Measurements from ENCODE around the gene SIK3. TPM values are rescaled to one million over a fixed set of nuclear protein-coding genes. Genes with fewer than 3 reads are reported as not detected.

Gene SIK3
- total RNA-seq, 1 experiment from 2014 or later: 34.4 TPM

DNA sequence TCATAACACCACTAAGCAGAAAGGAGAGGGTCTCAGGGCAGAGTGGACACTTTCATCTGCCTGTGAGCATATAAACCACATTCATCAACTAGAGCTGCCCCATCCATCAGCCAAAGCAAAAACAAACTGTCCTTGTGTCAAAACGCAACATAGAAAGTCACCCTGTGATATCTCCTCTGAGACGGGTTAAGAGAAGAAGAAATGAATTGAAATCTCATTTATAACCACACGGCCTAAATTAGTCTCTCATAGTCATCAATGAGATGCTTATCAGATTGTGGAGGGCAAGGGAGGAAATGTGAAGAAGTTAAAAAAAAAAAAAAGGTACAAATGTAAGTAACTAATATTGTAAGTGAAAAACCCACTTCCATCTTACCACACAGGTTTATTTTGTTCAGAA lies 75.7 kb downstream of the SIK3 start:
- H3K27ac Mint-ChIP-seq: no peak overlapping the region
- H3K4me1 Mint-ChIP-seq: peaks cover 2% of the 10 kb centered on the region; the same call in 1 of the 2 replicates
- H3K4me3 Mint-ChIP-seq: no peak overlapping the region
- ATAC-seq: no peak
- no peaks in the 10 kb centered on the region for H3K36me3 Mint-ChIP-seq
- H3K9me3 Mint-ChIP-seq: no peaks in the 10 kb centered on the region
- ChIA-PET CTCF (no interaction called here), POLR2A (no interaction called here)
- H3K27me3 Mint-ChIP-seq (ENCODE audit: low read depth): no peaks in the 10 kb centered on the region
- TF ChIP-seq, protein P1, sequence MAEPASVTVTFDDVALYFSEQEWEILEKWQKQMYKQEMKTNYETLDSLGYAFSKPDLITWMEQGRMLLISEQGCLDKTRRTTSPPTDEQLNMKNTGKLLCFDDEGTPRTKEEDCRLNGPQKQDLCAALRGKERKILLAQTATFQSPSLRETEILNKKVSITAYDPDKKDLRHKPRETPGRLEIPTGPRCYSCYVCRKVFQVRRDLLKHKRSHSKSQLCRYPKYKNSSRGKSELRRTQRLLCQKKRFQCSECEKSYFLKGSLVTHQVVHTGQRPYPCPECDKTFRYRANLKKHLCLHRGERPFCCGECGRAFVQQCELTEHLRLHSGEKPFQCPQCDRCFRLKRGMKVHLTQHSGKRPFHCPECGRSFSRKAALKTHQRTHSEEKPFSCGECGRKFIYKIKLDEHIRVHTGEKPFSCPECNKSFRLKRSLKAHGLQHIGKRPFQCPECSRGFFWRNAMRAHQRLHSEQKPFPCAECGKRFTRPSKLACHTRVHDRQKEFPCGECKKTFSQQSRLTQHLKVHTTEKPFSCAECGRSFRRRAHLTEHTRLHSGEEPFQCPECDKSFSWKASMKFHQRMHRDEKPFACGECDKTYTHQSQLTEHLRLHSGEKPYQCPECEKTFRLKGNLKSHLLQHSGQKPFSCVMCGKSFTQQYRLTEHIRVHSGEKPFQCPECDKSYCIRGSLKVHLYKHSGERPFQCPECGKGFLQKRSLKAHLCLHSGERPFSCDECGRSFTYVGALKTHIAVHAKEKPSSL (CRISPR knock-in tag; conservative IDR thresholded peaks at IDR 0.05): no peak
- TF ChIP-seq ZNF396 (CRISPR knock-in tag; IDR thresholded peaks at IDR 0.05; ENCODE audit: borderline replicate concordance) (no peak), ATF1 (CRISPR knock-in tag; IDR thresholded peaks at IDR 0.05) (no peak), NR2C2 (CRISPR knock-in tag; IDR thresholded peaks at IDR 0.05) (no peak), ZNF263 (CRISPR knock-in tag; IDR thresholded peaks at IDR 0.05; ENCODE audit: low read depth) (no peak), ZNF219 (CRISPR knock-in tag; IDR thresholded peaks at IDR 0.05; ENCODE audit: borderline replicate concordance) (no peak), TEAD4 (CRISPR knock-in tag; IDR thresholded peaks at IDR 0.05) (no peak), CBFB (CRISPR knock-in tag; IDR thresholded peaks at IDR 0.05; ENCODE audit: low read depth) (no peak), NFE2L1 (CRISPR knock-in tag; IDR thresholded peaks at IDR 0.05) (no peak), ZNF232 (CRISPR knock-in tag; IDR thresholded peaks at IDR 0.05) (no peak)
- TF ChIP-seq, protein P2, sequence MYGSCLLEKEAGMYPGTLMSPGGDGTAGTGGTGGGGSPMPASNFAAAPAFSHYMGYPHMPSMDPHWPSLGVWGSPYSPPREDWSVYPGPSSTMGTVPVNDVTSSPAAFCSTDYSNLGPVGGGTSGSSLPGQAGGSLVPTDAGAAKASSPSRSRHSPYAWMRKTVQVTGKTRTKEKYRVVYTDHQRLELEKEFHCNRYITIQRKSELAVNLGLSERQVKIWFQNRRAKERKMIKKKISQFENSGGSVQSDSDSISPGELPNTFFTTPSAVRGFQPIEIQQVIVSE (CRISPR knock-in tag; IDR thresholded peaks at IDR 0.05; ENCODE audit: borderline replicate concordance): no peak
- TF ChIP-seq, protein P3, sequence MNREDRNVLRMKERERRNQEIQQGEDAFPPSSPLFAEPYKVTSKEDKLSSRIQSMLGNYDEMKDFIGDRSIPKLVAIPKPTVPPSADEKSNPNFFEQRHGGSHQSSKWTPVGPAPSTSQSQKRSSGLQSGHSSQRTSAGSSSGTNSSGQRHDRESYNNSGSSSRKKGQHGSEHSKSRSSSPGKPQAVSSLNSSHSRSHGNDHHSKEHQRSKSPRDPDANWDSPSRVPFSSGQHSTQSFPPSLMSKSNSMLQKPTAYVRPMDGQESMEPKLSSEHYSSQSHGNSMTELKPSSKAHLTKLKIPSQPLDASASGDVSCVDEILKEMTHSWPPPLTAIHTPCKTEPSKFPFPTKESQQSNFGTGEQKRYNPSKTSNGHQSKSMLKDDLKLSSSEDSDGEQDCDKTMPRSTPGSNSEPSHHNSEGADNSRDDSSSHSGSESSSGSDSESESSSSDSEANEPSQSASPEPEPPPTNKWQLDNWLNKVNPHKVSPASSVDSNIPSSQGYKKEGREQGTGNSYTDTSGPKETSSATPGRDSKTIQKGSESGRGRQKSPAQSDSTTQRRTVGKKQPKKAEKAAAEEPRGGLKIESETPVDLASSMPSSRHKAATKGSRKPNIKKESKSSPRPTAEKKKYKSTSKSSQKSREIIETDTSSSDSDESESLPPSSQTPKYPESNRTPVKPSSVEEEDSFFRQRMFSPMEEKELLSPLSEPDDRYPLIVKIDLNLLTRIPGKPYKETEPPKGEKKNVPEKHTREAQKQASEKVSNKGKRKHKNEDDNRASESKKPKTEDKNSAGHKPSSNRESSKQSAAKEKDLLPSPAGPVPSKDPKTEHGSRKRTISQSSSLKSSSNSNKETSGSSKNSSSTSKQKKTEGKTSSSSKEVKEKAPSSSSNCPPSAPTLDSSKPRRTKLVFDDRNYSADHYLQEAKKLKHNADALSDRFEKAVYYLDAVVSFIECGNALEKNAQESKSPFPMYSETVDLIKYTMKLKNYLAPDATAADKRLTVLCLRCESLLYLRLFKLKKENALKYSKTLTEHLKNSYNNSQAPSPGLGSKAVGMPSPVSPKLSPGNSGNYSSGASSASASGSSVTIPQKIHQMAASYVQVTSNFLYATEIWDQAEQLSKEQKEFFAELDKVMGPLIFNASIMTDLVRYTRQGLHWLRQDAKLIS (CRISPR knock-in tag; IDR thresholded peaks at IDR 0.05; ENCODE audit: borderline replicate concordance): no peak
- TF ChIP-seq, protein P4, sequence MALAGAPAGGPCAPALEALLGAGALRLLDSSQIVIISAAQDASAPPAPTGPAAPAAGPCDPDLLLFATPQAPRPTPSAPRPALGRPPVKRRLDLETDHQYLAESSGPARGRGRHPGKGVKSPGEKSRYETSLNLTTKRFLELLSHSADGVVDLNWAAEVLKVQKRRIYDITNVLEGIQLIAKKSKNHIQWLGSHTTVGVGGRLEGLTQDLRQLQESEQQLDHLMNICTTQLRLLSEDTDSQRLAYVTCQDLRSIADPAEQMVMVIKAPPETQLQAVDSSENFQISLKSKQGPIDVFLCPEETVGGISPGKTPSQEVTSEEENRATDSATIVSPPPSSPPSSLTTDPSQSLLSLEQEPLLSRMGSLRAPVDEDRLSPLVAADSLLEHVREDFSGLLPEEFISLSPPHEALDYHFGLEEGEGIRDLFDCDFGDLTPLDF (CRISPR knock-in tag; IDR thresholded peaks at IDR 0.05): no peak
- TF ChIP-seq, protein P5, sequence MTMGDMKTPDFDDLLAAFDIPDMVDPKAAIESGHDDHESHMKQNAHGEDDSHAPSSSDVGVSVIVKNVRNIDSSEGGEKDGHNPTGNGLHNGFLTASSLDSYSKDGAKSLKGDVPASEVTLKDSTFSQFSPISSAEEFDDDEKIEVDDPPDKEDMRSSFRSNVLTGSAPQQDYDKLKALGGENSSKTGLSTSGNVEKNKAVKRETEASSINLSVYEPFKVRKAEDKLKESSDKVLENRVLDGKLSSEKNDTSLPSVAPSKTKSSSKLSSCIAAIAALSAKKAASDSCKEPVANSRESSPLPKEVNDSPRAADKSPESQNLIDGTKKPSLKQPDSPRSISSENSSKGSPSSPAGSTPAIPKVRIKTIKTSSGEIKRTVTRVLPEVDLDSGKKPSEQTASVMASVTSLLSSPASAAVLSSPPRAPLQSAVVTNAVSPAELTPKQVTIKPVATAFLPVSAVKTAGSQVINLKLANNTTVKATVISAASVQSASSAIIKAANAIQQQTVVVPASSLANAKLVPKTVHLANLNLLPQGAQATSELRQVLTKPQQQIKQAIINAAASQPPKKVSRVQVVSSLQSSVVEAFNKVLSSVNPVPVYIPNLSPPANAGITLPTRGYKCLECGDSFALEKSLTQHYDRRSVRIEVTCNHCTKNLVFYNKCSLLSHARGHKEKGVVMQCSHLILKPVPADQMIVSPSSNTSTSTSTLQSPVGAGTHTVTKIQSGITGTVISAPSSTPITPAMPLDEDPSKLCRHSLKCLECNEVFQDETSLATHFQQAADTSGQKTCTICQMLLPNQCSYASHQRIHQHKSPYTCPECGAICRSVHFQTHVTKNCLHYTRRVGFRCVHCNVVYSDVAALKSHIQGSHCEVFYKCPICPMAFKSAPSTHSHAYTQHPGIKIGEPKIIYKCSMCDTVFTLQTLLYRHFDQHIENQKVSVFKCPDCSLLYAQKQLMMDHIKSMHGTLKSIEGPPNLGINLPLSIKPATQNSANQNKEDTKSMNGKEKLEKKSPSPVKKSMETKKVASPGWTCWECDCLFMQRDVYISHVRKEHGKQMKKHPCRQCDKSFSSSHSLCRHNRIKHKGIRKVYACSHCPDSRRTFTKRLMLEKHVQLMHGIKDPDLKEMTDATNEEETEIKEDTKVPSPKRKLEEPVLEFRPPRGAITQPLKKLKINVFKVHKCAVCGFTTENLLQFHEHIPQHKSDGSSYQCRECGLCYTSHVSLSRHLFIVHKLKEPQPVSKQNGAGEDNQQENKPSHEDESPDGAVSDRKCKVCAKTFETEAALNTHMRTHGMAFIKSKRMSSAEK (CRISPR knock-in tag; IDR thresholded peaks at IDR 0.05; ENCODE audit: borderline replicate concordance): no peak
- TF ChIP-seq, protein P6, sequence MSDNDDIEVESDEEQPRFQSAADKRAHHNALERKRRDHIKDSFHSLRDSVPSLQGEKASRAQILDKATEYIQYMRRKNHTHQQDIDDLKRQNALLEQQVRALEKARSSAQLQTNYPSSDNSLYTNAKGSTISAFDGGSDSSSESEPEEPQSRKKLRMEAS (CRISPR knock-in tag; IDR thresholded peaks at IDR 0.05): no peak
- TF ChIP-seq, protein P7, sequence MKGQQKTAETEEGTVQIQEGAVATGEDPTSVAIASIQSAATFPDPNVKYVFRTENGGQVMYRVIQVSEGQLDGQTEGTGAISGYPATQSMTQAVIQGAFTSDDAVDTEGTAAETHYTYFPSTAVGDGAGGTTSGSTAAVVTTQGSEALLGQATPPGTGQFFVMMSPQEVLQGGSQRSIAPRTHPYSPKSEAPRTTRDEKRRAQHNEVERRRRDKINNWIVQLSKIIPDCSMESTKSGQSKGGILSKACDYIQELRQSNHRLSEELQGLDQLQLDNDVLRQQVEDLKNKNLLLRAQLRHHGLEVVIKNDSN (CRISPR knock-in tag; IDR thresholded peaks at IDR 0.05): no peak
- no peak for DNase-seq (ENCODE audit: low spot score)

All from WTC11 (cell line).